IMR-90 (cell line): ENCODE results near the gene KLHL7. TPM values are rescaled to one million over a fixed set of nuclear protein-coding genes. Genes with fewer than 3 reads are reported as not detected.
"Not testable (repeated sequence)": the region's sequence is repeated elsewhere in the genome, so short reads cannot be mapped to it uniquely, and the experiment has no call there.

Experiments used
- ATAC-seq: fragments of 200-7000 bp; cut with Tn5 transposase; 2 replicates; pipeline ENCODE4 v1.9.1; 2020; ENCODE audit warnings: low read depth, mild to moderate bottlenecking, moderate library complexity
- BruUV-seq: library from RNA; stranded (reverse); fragments of 400-500 nt; replicated peaks from 2 replicates; lab custom pipeline; 2021; lab: Mats Ljungman, UMichigan
- CTCF ChIA-PET: fragments of 300-600 bp; formaldehyde crosslinking; extraction: SDS; loops from one replicate; lab custom pipeline; 2021; ENCODE audit warnings: antibody characterized with exemption; lab: Yijun Ruan, JAX
- POLR2A ChIA-PET: fragments of 300-600 bp; sonication (Branson Sonifier 250); formaldehyde crosslinking; loops from one replicate; lab custom pipeline; 2022; ENCODE audit warnings: antibody characterized with exemption; ENCODE audit not compliant: unreplicated experiment; lab: Charles Lee
- DNase-seq: peaks from one replicate; pipeline ENCODE4 v3.0.0; 2013
- H2AFZ ChIP-seq: replicated peaks from 2 replicates; pipeline ENCODE3; 2013; ENCODE audit warnings: low read length, mild to moderate bottlenecking; ENCODE audit not compliant: poor library complexity
- H2AK5ac ChIP-seq: 2 replicates; pipeline ENCODE4 v1.6.1; 2013; ENCODE audit warnings: low read depth, low read length, inconsistent platforms
- H2AK9ac ChIP-seq: replicated peaks from 2 replicates; pipeline ENCODE3; 2013; ENCODE audit warnings: mild to moderate bottlenecking, low read depth, low read length, moderate library complexity; ENCODE audit not compliant: poor library complexity
- H2BK120ac ChIP-seq: 2 replicates; pipeline ENCODE4 v1.6.1; 2013; ENCODE audit warnings: low read depth, low read length, inconsistent platforms
- H2BK15ac ChIP-seq: 3 replicates; pipeline ENCODE4 v1.6.1; 2013; ENCODE audit warnings: low read depth, low read length, inconsistent platforms
- H2BK20ac ChIP-seq: 2 replicates; pipeline ENCODE4 v1.6.1; 2013; ENCODE audit warnings: low read depth, mild to moderate bottlenecking, inconsistent platforms, low read length, moderate library complexity
- H2BK5ac ChIP-seq: 2 replicates; pipeline ENCODE4 v1.6.1; 2013; ENCODE audit warnings: mild to moderate bottlenecking, low read depth, low read length, inconsistent platforms; ENCODE audit not compliant: poor library complexity, severe bottlenecking
- H3K14ac ChIP-seq: replicated peaks from 2 replicates; pipeline ENCODE4 v1.6.1; 2013; ENCODE audit warnings: low read depth, low read length, inconsistent platforms
- H3K18ac ChIP-seq: 2 replicates; pipeline ENCODE4 v1.6.1; 2013; ENCODE audit warnings: low read depth, low read length, control low read depth
- H3K23ac ChIP-seq: 2 replicates; pipeline ENCODE4 v1.6.1; 2013; ENCODE audit warnings: low read depth, low read length, inconsistent platforms
- H3K27ac ChIP-seq: 2 replicates; pipeline ENCODE4 v1.5.1; 2013; ENCODE audit warnings: mild to moderate bottlenecking, control low read depth, low read length; ENCODE audit not compliant: insufficient read depth
- H3K27me3 ChIP-seq: 2 replicates; pipeline ENCODE4 v1.6.1; 2013; ENCODE audit warnings: low read length; ENCODE audit not compliant: control insufficient read depth, insufficient read depth
- H3K36me3 ChIP-seq: 2 replicates; pipeline ENCODE4 v1.6.1; 2013; ENCODE audit warnings: low read length, mixed read lengths; ENCODE audit not compliant: control insufficient read depth, insufficient read depth
- H3K4ac ChIP-seq: 2 replicates; pipeline ENCODE4 v1.6.1; 2013; ENCODE audit warnings: low read depth, low read length, inconsistent platforms
- H3K4me1 ChIP-seq: 2 replicates; pipeline ENCODE4 v1.6.1; 2013; ENCODE audit warnings: low read length, mixed read lengths; ENCODE audit not compliant: control insufficient read depth, insufficient read depth
- H3K4me2 ChIP-seq: 2 replicates; pipeline ENCODE4 v1.6.1; 2013; ENCODE audit warnings: low read depth, mild to moderate bottlenecking, control low read depth, low read length, moderate library complexity
- H3K4me3 ChIP-seq: 2 replicates; pipeline ENCODE4 v1.5.1; 2013; ENCODE audit warnings: low read depth, mild to moderate bottlenecking, control low read depth, low read length, moderate library complexity; ENCODE audit not compliant: insufficient read depth
- H3K56ac ChIP-seq: 2 replicates; pipeline ENCODE4 v1.6.1; 2013; ENCODE audit warnings: low read length, inconsistent platforms; ENCODE audit not compliant: insufficient read depth; ENCODE audit errors: extremely low read depth
- H3K79me1 ChIP-seq, 2 experiments: 2 replicates each; pipeline ENCODE4 v1.6.1; 2013; ENCODE audit warnings: low read length in 2 of 2, inconsistent platforms in 1 of 2, low read depth in 1 of 2
- H3K9ac ChIP-seq: 2 replicates; pipeline ENCODE4 v1.6.1; 2013; ENCODE audit warnings: low read depth, low read length, control low read depth
- H3K9me1 ChIP-seq: 2 replicates; pipeline ENCODE4 v1.6.1; 2013; ENCODE audit warnings: low read length, inconsistent platforms; ENCODE audit not compliant: insufficient read depth
- H3K9me3 ChIP-seq: 2 replicates; pipeline ENCODE4 v1.6.1; 2013; ENCODE audit warnings: low read length; ENCODE audit not compliant: control insufficient read depth, insufficient read depth
- H4K20me1 ChIP-seq: 2 replicates; pipeline ENCODE4 v1.6.1; 2013; ENCODE audit warnings: low read length, inconsistent platforms; ENCODE audit not compliant: insufficient read depth
- H4K5ac ChIP-seq: 2 replicates; pipeline ENCODE4 v1.6.1; 2013; ENCODE audit warnings: mild to moderate bottlenecking, low read depth, low read length, control low read depth
- H4K8ac ChIP-seq, 2 experiments: 2 replicates each; pipeline ENCODE4 v1.6.1; 2013; ENCODE audit warnings: low read depth in 2 of 2, low read length in 2 of 2, control low read depth in 1 of 2, inconsistent platforms in 1 of 2
- H4K91ac ChIP-seq: 2 replicates; pipeline ENCODE4 v1.6.1; 2013; ENCODE audit warnings: low read depth, low read length, inconsistent platforms; ENCODE audit not compliant: insufficient read depth
- NFE2L2 ChIP-seq: fragments of 150-350 bp; IDR thresholded peaks from 2 replicates; pipeline ENCODE4 v1.6.1; 2016; ENCODE audit warnings: low read depth, mild to moderate bottlenecking, low read length
- USF2 ChIP-seq: fragments of 150-350 bp; IDR thresholded peaks from 2 replicates; pipeline ENCODE4 v1.6.1; 2017; ENCODE audit warnings: mild to moderate bottlenecking, antibody characterized with exemption, low read length, low read depth
- WGBS, 2 experiments: methylation state at CpG; one replicate each; pipeline versions ENCODE4 v1.1.5 to v1.1.7; 2013; ENCODE audit warnings: missing lambda C conversion rate in 2 of 2; ENCODE audit not compliant: insufficient read length in 1 of 2; ENCODE audit errors: extremely low coverage in 2 of 2; 5-methylcytosine and 5-hydroxymethylcytosine counted together
- dilution Hi-C: fragments of 300-500 bp; cut with HindIII; formaldehyde crosslinking; loops from one replicate; pipeline ENCODE4 v1.14.3; 2018; ENCODE audit warnings: low sequenced_read_pairs; ENCODE audit not compliant: unreplicated experiment
- in situ Hi-C: fragments of 300-500 bp; cut with MboI; formaldehyde crosslinking; loops from 3 replicates; pipeline ENCODE4 v1.14.3; 2019; ENCODE audit warnings: low sequenced_read_pairs, inconsistent platforms, mixed read lengths
- intact Hi-C: fragments of 100-400 bp; cut with micrococcal nuclease; formaldehyde crosslinking; loops from 2 replicates; pipeline ENCODE4 v1.10.0; 2022
- polyA plus RNA-seq, 3 experiments: library from polyadenylated mRNA; depleted of rRNA; stranded (reverse); fragments of >200 nt; gene quantifications; 2 replicates each; pipeline ENCODE4 v1.2.3, GENCODE V29; 2012; ENCODE audit warnings: low replicate concordance in 1 of 3
- total RNA-seq: library from RNA; depleted of rRNA; stranded (reverse); fragments of >200 nt; gene quantifications from 2 replicates; pipeline ENCODE4 v1.2.3, GENCODE V29; 2012

KLHL7 gene
- total and polyA plus RNA-seq, 2 of the 4 experiments (the other 2 are of a cell fraction), result 24.6 to 29.2 TPM

- Histone ChIP-seq H3K9me1 (no peaks in the 10 kb centered on the region), H4K20me1 (no peaks in the 10 kb centered on the region), H3K23ac (no peak overlapping the region), H3K9ac (no peak overlapping the region), H2BK20ac (no peak overlapping the region), H2BK120ac (no peak overlapping the region), H3K4me3 (no peak overlapping the region), H4K91ac (no peak overlapping the region), H3K14ac (no peak overlapping the region), H3K18ac (no peak overlapping the region), H3K9me3 (no peaks in the 10 kb centered on the region), H2BK5ac (no peak overlapping the region), H3K36me3 (peaks cover 30% of the 10 kb centered on the region), H3K27me3 (no peaks in the 10 kb centered on the region), H2AFZ (no peak overlapping the region), H3K4ac (no peak overlapping the region), H3K4me2 (no peak overlapping the region), H4K8ac (no peak overlapping the region), H2AK5ac (no peak overlapping the region), H3K79me1 (peaks cover 0 to under 1% of the 10 kb centered on the region in 2 experiments; a peak in 2 of 4 replicates), H3K27ac (no peak overlapping the region), H4K5ac (no peak overlapping the region), H3K56ac (no peak overlapping the region), H2AK9ac (no peak overlapping the region), H2BK15ac (no peak overlapping the region), H3K4me1 (peaks cover 2% of the 10 kb centered on the region; the same call in 1 of the 2 replicates)
- in situ Hi-C loops (no loop called here), dilution Hi-C loops (no loop called here), intact Hi-C loops (no loop called here)
- ChIA-PET CTCF (interaction anchor here (1.6 kb wide), 1 partner anchor 11 kb away, joined by 5 read pairs; no protein-coding TSS in a partner anchor), POLR2A (no interaction called here)
- BruUV-seq, result no TSS peak
- TF ChIP-seq USF2 (no peak), NFE2L2 (0 out of 2 replicates have a peak, but pooled peaks have one; percentile 40)
- no CpG with 5 or more reads among the region's 5 CpGs for WGBS, 2 experiments
- DNase-seq, result no peak
- ATAC-seq, result no peak
Observed at GRCh38 chr7:23196306-23196705, 90.7 kb downstream of the KLHL7 start.

- H2BK15ac ChIP-seq, H2BK5ac ChIP-seq, H3K23ac ChIP-seq, H2BK120ac ChIP-seq, H3K4ac ChIP-seq, H3K27me3 ChIP-seq, H4K5ac ChIP-seq, ATAC-seq, H3K18ac ChIP-seq, H3K9ac ChIP-seq, H3K4me2 ChIP-seq, BruUV-seq, H2AK5ac ChIP-seq, CTCF ChIA-PET, DNase-seq, H3K4me1 ChIP-seq, H4K8ac ChIP-seq, H3K9me1 ChIP-seq, H4K91ac ChIP-seq, H4K20me1 ChIP-seq, H3K79me1 ChIP-seq, H2BK20ac ChIP-seq, H2AFZ ChIP-seq, H3K27ac ChIP-seq, POLR2A ChIA-PET, H3K4me3 ChIP-seq, H3K9me3 ChIP-seq, dilution Hi-C loops, intact Hi-C loops, in situ Hi-C loops, H2AK9ac ChIP-seq, H3K56ac ChIP-seq, H3K14ac ChIP-seq: not testable (repeated sequence)
- H3K36me3 ChIP-seq, result peaks cover 25% of the 10 kb centered on the region
- WGBS, 2 experiments, result 100% methylated on average over 2 of the region's 5 CpGs; no CpG with 5 or more reads in 1 of the 2 experiments
Observed at GRCh38 chr7:23197745-23198144, 92.2 kb downstream of the KLHL7 start.
